B cell (primary cell): ENCODE results near the gene ARHGAP30. TPM values are rescaled to one million over a fixed set of nuclear protein-coding genes. Genes with fewer than 3 reads are reported as not detected.

Source experiments
- ATAC-seq: fragments of 200-7000 bp; cut with Tn5 transposase; one replicate; pipeline ENCODE4 v1.10.0; 2021; ENCODE audit warnings: low read depth, mild to moderate bottlenecking, moderate number of reproducible peaks, moderate library complexity
- CTCF ChIA-PET: fragments of 350-600 bp; sonication (Branson Sonifier 250); formaldehyde crosslinking; loops from one replicate; lab custom pipeline; 2021; ENCODE audit warnings: antibody characterized with exemption, inconsistent platforms; lab: Charles Lee
- POLR2A ChIA-PET: fragments of 350-600 bp; sonication (Branson Sonifier 250); formaldehyde crosslinking; loops from one replicate; lab custom pipeline; 2021; ENCODE audit warnings: antibody characterized with exemption; lab: Charles Lee
- DNase-seq: peaks from one replicate; pipeline ENCODE4 v3.0.0; 2013
- H2AFZ ChIP-seq: 2 replicates; pipeline ENCODE4 v1.6.1; 2012; ENCODE audit warnings: mild to moderate bottlenecking, low read depth, low read length; ENCODE audit not compliant: insufficient read depth, poor library complexity, severe bottlenecking
- H3K27ac ChIP-seq, 2 donors: 1 replicate in 1 of 2; 2 replicates in 1 of 2; pipeline ENCODE4 v1.5.1; 2012 to 2013; ENCODE audit warnings: low read length in 2 of 2, mild to moderate bottlenecking in 2 of 2, moderate library complexity in 1 of 2
- H3K27me3 ChIP-seq, 4 experiments: fragments of 200-600 bp in 1 of 4; sonication (generic) in 1 of 4; replicated peaks in 1 of 4; 1 replicate in 2 of 4; 2 replicates in 2 of 4; pipeline versions ENCODE4 v1.6.1 to v1.7.0; 2013 to 2016; ENCODE audit warnings: low read length in 3 of 4, mild to moderate bottlenecking in 2 of 4, mixed read lengths in 1 of 4, moderate library complexity in 1 of 4; ENCODE audit not compliant: insufficient read depth in 4 of 4, control insufficient read depth in 3 of 4; ENCODE audit errors: control extremely low read depth in 1 of 4
- H3K36me3 ChIP-seq, 2 experiments: replicated peaks in 1 of 2; 1 replicate in 1 of 2; 2 replicates in 1 of 2; pipeline versions ENCODE4 v1.6.1 to v1.7.1; 2013; ENCODE audit warnings: low read length in 1 of 2; ENCODE audit not compliant: insufficient read depth in 2 of 2, control insufficient read depth in 1 of 2; ENCODE audit errors: control extremely low read depth in 1 of 2, extremely low read depth in 1 of 2
- H3K4me1 ChIP-seq, 2 donors: fragments of 200-600 bp in 1 of 2; sonication (generic) in 1 of 2; 1 replicate in 1 of 2; 2 replicates in 1 of 2; pipeline versions ENCODE4 v1.5.1 to v1.6.1; 2013 to 2017; ENCODE audit warnings: low read length in 2 of 2; ENCODE audit not compliant: control insufficient read depth in 2 of 2, insufficient read depth in 2 of 2
- H3K4me2 ChIP-seq: replicated peaks from 2 replicates; pipeline ENCODE3; 2012; ENCODE audit warnings: mild to moderate bottlenecking, low read depth, low read length; ENCODE audit not compliant: poor library complexity, severe bottlenecking
- H3K4me3 ChIP-seq, 5 experiments: fragments of 200-600 bp in 1 of 5; sonication (generic) in 1 of 5; 1 replicate in 3 of 5; 2 replicates in 2 of 5; pipeline versions ENCODE4 v1.5.1 to v1.7.0; 2011 to 2016; ENCODE audit warnings: low read length in 4 of 5, mild to moderate bottlenecking in 4 of 5, low read depth in 2 of 5, control low read depth in 1 of 5, moderate library complexity in 1 of 5; ENCODE audit not compliant: insufficient read depth in 1 of 5; ENCODE audit errors: control extremely low read depth in 1 of 5, extremely low read depth in 1 of 5
- H3K79me2 ChIP-seq: fragments of 200-600 bp; sonication (generic); one replicate; pipeline ENCODE4 v1.6.0; 2016; ENCODE audit warnings: low read length; ENCODE audit not compliant: control insufficient read depth, insufficient read depth
- H3K9ac ChIP-seq: fragments of 200-600 bp; sonication (generic); 2 replicates; pipeline ENCODE4 v1.6.1; 2017; ENCODE audit warnings: mild to moderate bottlenecking, low read length, moderate library complexity
- H3K9me3 ChIP-seq, 3 donors: one replicate each; pipeline versions ENCODE4 v1.6.1 to v1.7.1; 2013; ENCODE audit warnings: low read length in 2 of 3; ENCODE audit not compliant: control insufficient read depth in 2 of 3, insufficient read depth in 1 of 3; ENCODE audit errors: control extremely low read depth in 1 of 3
- H4K20me1 ChIP-seq: 2 replicates; pipeline ENCODE4 v1.6.0; 2012; ENCODE audit warnings: mild to moderate bottlenecking, low read length; ENCODE audit not compliant: insufficient read depth, control insufficient read depth, poor library complexity, severe bottlenecking
- H3K27ac Mint-ChIP-seq: one replicate; pipeline ENCODE4 v1.8.0; 2021; ENCODE audit warnings: mixed read lengths
- H3K27me3 Mint-ChIP-seq: one replicate; pipeline ENCODE4 v1.8.0; 2021; ENCODE audit warnings: mixed read lengths
- H3K4me1 Mint-ChIP-seq: one replicate; pipeline ENCODE4 v1.8.0; 2021; ENCODE audit warnings: mixed read lengths
- H3K4me3 Mint-ChIP-seq: one replicate; pipeline ENCODE4 v1.8.0; 2021; ENCODE audit warnings: mixed read lengths
- H3K9me3 Mint-ChIP-seq: one replicate; pipeline ENCODE4 v1.8.0; 2022; ENCODE audit warnings: mixed read lengths; ENCODE audit not compliant: insufficient read depth
- EZH2 ChIP-seq: IDR thresholded peaks from 2 replicates; pipeline ENCODE4 v1.6.1; 2012; ENCODE audit warnings: borderline replicate concordance, low read depth, mild to moderate bottlenecking, moderate library complexity, low read length; ENCODE audit not compliant: insufficient read depth, poor library complexity, severe bottlenecking
- WGBS: methylation state at CpG from one replicate; pipeline ENCODE4 v1.1.5; 2013; ENCODE audit warnings: missing lambda C conversion rate; ENCODE audit not compliant: insufficient coverage; 5-methylcytosine and 5-hydroxymethylcytosine counted together
- intact Hi-C: fragments of 100-400 bp; cut with micrococcal nuclease; formaldehyde crosslinking; loops from one replicate; pipeline ENCODE4 v1.10.0; 2022
- polyA plus RNA-seq: library from polyadenylated mRNA; depleted of rRNA; stranded (reverse); fragments of >200 nt; gene quantifications from 2 replicates; pipeline ENCODE4 v1.2.3, GENCODE V29; 2012
- total RNA-seq, 2 donors: library from RNA; stranded (reverse); fragments of 120-200 nt in 1 of 2; gene quantifications; 1 replicate in 1 of 2; 2 replicates in 1 of 2; pipeline versions ENCODE4 v1.2.3 to v1.2.4, GENCODE V29; 2013 to 2022
- TF ChIP-seq, protein P1 (sequence below): fragments of 200-600 bp; IDR thresholded peaks from one replicate; pipeline ENCODE4 v1.8.0; 2022; ENCODE audit warnings: antibody characterized with exemption, mild to moderate bottlenecking

Gene ARHGAP30
- total and polyA plus RNA-seq, 2 donors (not counting 1 experiment from before 2014, with no cell fraction given): 122 to 146 TPM

DNA sequence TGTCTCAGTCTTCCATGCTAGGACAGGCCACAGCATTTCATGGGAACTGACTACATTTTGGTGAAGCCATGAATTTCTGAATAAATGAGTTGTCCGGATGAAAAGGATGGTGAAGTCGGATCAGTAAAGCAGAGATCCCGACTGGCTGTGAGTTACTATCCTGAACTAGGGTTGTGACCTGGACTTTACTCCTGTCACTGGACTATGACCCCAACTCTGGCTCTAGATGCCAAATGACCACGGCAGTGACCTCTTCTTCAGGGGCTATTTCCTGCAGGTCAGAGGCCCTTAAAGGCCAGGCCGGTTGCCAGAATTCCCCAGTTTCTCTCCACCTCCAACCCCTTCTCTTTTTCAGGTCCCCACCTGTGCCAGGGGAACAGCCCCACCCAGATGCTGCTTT, 21.4 kb upstream of the ARHGAP30 start:
- Mint-ChIP-seq H3K4me1 (peaks cover 5% of the 10 kb centered on the region), H3K27ac (no peak overlapping the region), H3K4me3 (no peak overlapping the region), H3K27me3 (peaks cover under 1% of the 10 kb centered on the region), H3K9me3 (no peaks in the 10 kb centered on the region)
- no peak overlapping the region for H3K9ac ChIP-seq
- no peak overlapping the region for H3K4me3 ChIP-seq
- POLR2A ChIA-PET: no interaction called here
- no peaks in the 10 kb centered on the region for H3K36me3 ChIP-seq
- H3K27ac ChIP-seq: no peak overlapping the region
- H3K9me3 ChIP-seq: no peaks in the 10 kb centered on the region
- H3K4me1 ChIP-seq: peaks cover 0 to 4% of the 10 kb centered on the region in 2 donors
- no peak overlapping the region for H3K4me2 ChIP-seq
- ATAC-seq (no peak), DNase-seq (no peak)
- WGBS: 100% methylated on average over 4 of the region's 5 CpGs
- H4K20me1 ChIP-seq: no peaks in the 10 kb centered on the region
- CTCF ChIA-PET: no interaction called here
- intact Hi-C loops: loop anchor here (10.0 kb wide), 1 partner anchor 294 kb away; no protein-coding TSS in a partner anchor
- TF ChIP-seq, protein P1, sequence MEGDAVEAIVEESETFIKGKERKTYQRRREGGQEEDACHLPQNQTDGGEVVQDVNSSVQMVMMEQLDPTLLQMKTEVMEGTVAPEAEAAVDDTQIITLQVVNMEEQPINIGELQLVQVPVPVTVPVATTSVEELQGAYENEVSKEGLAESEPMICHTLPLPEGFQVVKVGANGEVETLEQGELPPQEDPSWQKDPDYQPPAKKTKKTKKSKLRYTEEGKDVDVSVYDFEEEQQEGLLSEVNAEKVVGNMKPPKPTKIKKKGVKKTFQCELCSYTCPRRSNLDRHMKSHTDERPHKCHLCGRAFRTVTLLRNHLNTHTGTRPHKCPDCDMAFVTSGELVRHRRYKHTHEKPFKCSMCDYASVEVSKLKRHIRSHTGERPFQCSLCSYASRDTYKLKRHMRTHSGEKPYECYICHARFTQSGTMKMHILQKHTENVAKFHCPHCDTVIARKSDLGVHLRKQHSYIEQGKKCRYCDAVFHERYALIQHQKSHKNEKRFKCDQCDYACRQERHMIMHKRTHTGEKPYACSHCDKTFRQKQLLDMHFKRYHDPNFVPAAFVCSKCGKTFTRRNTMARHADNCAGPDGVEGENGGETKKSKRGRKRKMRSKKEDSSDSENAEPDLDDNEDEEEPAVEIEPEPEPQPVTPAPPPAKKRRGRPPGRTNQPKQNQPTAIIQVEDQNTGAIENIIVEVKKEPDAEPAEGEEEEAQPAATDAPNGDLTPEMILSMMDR: no peak
- TF ChIP-seq EZH2: no peak
- H3K27me3 ChIP-seq: no peaks in the 10 kb centered on the region
- no peaks in the 10 kb centered on the region for H3K79me2 ChIP-seq
- H2AFZ ChIP-seq: no peak overlapping the region

DNA sequence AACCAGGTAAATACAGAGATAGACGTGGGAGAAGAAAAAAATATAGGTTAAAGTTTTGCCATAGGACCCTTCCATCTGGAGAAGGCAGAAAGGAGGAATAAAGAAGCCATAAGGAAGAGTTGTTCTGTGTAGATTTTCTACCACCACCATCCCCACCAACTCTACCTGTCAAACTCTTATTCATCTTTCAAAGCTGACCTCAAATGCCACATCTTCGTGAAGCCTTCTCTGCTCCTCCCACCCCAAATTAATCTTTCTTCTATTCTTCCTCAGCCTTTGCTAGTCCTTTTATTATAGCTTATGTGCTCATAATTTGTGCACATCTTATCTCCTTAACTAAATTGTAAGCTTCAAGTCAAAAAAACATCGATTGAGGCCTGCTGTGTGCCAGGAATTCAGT, 20.9 kb upstream of the ARHGAP30 start:
- no peaks in the 10 kb centered on the region for H3K9me3 Mint-ChIP-seq
- DNase-seq: no peak
- H3K27ac Mint-ChIP-seq: no peak overlapping the region

More for the DNA sequence above, 20.9 kb upstream of the ARHGAP30 start:
- peaks cover 3% of the 10 kb centered on the region for H3K27me3 Mint-ChIP-seq
- Histone ChIP-seq H3K9me3 (no peaks in the 10 kb centered on the region), H3K9ac (no peak overlapping the region), H3K27ac (no peak overlapping the region), H2AFZ (no peak overlapping the region), H3K27me3 (no peaks in the 10 kb centered on the region), H3K79me2 (no peaks in the 10 kb centered on the region), H3K4me1 (no peaks in the 10 kb centered on the region), H3K36me3 (no peaks in the 10 kb centered on the region), H3K4me2 (no peak overlapping the region), H4K20me1 (no peaks in the 10 kb centered on the region), H3K4me3 (no peak overlapping the region)
- no peak for TF ChIP-seq EZH2
- TF ChIP-seq, protein P1: no peak
- peaks cover under 1% of the 10 kb centered on the region for H3K4me1 Mint-ChIP-seq
- ChIA-PET POLR2A (no interaction called here), CTCF (no interaction called here)
- WGBS: 89% methylated on average over 2 of the region's 3 CpGs
- no peak for ATAC-seq
- no peak overlapping the region for H3K4me3 Mint-ChIP-seq
- intact Hi-C loops: loop anchor here (10.0 kb wide), 1 partner anchor 294 kb away; no protein-coding TSS in a partner anchor
